Tibial nerve (tissue), 4 donors: ENCODE measurements around the gene RSRC1.

ENCODE experiments used
- EP300 ChIP-seq, 2 donors: sonication (generic); formaldehyde crosslinking; IDR thresholded peaks; one replicate each; pipeline ENCODE4 v1.6.1; 2017; ENCODE audit warnings: antibody characterized with exemption in 2 of 2, mild to moderate bottlenecking in 1 of 2
- POLR2A ChIP-seq, 2 donors: fragments of 450-650 bp; IDR thresholded peaks; one replicate each; pipeline ENCODE4 v1.6.1; 2017; ENCODE audit warnings: antibody characterized with exemption in 2 of 2, mild to moderate bottlenecking in 2 of 2, moderate library complexity in 2 of 2
- TF ChIP-seq, protein P1 (sequence below), 5 experiments: fragments of 200-600 bp in 3 of 5; fragments of 450-650 bp in 2 of 5; sonication (generic) in 3 of 5; IDR thresholded peaks; one replicate each; pipeline ENCODE4 v1.5.1; 2016 to 2019; ENCODE audit warnings: antibody characterized with exemption in 5 of 5, mild to moderate bottlenecking in 3 of 5, moderate library complexity in 2 of 5

DNA sequence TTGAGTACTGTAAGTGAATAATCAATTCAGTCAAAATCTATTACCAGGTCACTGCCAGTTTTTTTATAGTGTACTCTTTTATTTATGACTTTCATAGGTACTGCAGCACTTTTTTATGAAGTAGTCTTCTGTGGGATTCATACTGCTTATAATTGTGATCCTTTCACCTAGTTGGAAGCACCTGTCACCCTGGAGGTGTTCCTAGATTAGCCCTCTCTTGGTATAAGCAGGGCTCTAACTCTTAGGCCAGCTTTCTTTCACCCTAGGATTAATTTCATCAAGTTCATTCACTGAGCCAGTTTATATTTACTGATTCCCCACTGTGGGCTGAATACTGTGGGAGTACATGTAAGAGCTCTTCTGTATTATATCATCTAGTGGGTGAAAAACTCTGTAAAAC is 395.2 kb downstream of the RSRC1 start:
- TF ChIP-seq, protein P1, sequence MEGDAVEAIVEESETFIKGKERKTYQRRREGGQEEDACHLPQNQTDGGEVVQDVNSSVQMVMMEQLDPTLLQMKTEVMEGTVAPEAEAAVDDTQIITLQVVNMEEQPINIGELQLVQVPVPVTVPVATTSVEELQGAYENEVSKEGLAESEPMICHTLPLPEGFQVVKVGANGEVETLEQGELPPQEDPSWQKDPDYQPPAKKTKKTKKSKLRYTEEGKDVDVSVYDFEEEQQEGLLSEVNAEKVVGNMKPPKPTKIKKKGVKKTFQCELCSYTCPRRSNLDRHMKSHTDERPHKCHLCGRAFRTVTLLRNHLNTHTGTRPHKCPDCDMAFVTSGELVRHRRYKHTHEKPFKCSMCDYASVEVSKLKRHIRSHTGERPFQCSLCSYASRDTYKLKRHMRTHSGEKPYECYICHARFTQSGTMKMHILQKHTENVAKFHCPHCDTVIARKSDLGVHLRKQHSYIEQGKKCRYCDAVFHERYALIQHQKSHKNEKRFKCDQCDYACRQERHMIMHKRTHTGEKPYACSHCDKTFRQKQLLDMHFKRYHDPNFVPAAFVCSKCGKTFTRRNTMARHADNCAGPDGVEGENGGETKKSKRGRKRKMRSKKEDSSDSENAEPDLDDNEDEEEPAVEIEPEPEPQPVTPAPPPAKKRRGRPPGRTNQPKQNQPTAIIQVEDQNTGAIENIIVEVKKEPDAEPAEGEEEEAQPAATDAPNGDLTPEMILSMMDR (IDR thresholded peaks at IDR 0.05), result no peak
- TF ChIP-seq POLR2A (IDR thresholded peaks at IDR 0.05) (no peak), EP300 (IDR thresholded peaks at IDR 0.05) (no peak)
